AG09309 (cell line): ENCODE measurements around the gene FGFRL1.

Experiments used
- DNase-seq: peaks from one replicate; pipeline ENCODE4 v3.0.0-alpha.2; 2010; ENCODE audit warnings: low read depth
- H3K4me3 ChIP-seq: 2 replicates; pipeline ENCODE4 v1.5.1; 2011; ENCODE audit warnings: mild to moderate bottlenecking, low read depth, low read length, moderate library complexity; ENCODE audit not compliant: control insufficient read depth
- TF ChIP-seq, protein P1 (sequence below): IDR thresholded peaks from 2 replicates; pipeline ENCODE4 v1.5.1; 2011; ENCODE audit warnings: mild to moderate bottlenecking, low read depth, low read length, inconsistent platforms; ENCODE audit not compliant: insufficient read depth, control insufficient read depth; ENCODE audit errors: missing control alignments

The FGFRL1 gene

GRCh38 chr4:1075809-1076699 is 64.6 kb downstream of the FGFRL1 start:
- no peak overlapping the region for H3K4me3 ChIP-seq
- TF ChIP-seq, protein P1, sequence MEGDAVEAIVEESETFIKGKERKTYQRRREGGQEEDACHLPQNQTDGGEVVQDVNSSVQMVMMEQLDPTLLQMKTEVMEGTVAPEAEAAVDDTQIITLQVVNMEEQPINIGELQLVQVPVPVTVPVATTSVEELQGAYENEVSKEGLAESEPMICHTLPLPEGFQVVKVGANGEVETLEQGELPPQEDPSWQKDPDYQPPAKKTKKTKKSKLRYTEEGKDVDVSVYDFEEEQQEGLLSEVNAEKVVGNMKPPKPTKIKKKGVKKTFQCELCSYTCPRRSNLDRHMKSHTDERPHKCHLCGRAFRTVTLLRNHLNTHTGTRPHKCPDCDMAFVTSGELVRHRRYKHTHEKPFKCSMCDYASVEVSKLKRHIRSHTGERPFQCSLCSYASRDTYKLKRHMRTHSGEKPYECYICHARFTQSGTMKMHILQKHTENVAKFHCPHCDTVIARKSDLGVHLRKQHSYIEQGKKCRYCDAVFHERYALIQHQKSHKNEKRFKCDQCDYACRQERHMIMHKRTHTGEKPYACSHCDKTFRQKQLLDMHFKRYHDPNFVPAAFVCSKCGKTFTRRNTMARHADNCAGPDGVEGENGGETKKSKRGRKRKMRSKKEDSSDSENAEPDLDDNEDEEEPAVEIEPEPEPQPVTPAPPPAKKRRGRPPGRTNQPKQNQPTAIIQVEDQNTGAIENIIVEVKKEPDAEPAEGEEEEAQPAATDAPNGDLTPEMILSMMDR = no peak
- no peak for DNase-seq
